Activated CD4-positive, alpha-beta T cell treated with anti-CD3 and anti-CD28 coated beads, Interleukin-2, amount 50 U/mL, for 1 hour (primary cell): ENCODE measurements around the gene RHNO1.

Experiments used
- DNase-seq: peaks from one replicate; pipeline ENCODE4 v3.0.0-alpha.2; 2020

Gene RHNO1

GRCh38 chr12:2904260-2904659 lies 27.2 kb downstream of the RHNO1 start:
- DNase-seq: no peak

- no peak for DNase-seq
These were observed 35.2 kb downstream of the RHNO1 start for GRCh38 chr12:2912216-2912575.

GRCh38 chr12:2919249-2919648 lies 42.2 kb downstream of the RHNO1 start:
- DNase-seq: no peak

GRCh38 chr12:2922329-2922728 lies 45.3 kb downstream of the RHNO1 start:
- no peak for DNase-seq

- DNase-seq: no peak
These were observed 46.0 kb downstream of the RHNO1 start for GRCh38 chr12:2923057-2923456.

GRCh38 chr12:2924019-2924418 lies 47.0 kb downstream of the RHNO1 start:
- no peak for DNase-seq

GRCh38 chr12:2925322-2925995 lies 48.4 kb downstream of the RHNO1 start:
- no peak for DNase-seq

- DNase-seq: no peak
These were observed 53.8 kb downstream of the RHNO1 start for GRCh38 chr12:2930865-2931264.

- no peak for DNase-seq
These were observed 56.6 kb downstream of the RHNO1 start for GRCh38 chr12:2933586-2933985.

- no peak for DNase-seq
These were observed 57.3 kb downstream of the RHNO1 start for GRCh38 chr12:2934371-2934770.

GRCh38 chr12:2936301-2936700 lies 59.3 kb downstream of the RHNO1 start:
- DNase-seq: no peak

GRCh38 chr12:2937500-2937899 lies 60.5 kb downstream of the RHNO1 start:
- no peak for DNase-seq
